DND-41 (cell line): ENCODE results near the gene SEPTIN1.

Experiments used
- EZH2 ChIP-seq: IDR thresholded peaks from 3 replicates; pipeline ENCODE4 v1.6.1; 2012; ENCODE audit warnings: borderline replicate concordance, low read depth, mild to moderate bottlenecking, moderate library complexity, low read length, inconsistent platforms; ENCODE audit not compliant: severe bottlenecking
- TF ChIP-seq, protein P1 (sequence below): IDR thresholded peaks from 2 replicates; pipeline ENCODE4 v1.5.1; 2012; ENCODE audit warnings: borderline replicate concordance, low read length, moderate library complexity, mild to moderate bottlenecking; ENCODE audit not compliant: poor library complexity, severe bottlenecking; ENCODE audit errors: extremely low read depth

DNA sequence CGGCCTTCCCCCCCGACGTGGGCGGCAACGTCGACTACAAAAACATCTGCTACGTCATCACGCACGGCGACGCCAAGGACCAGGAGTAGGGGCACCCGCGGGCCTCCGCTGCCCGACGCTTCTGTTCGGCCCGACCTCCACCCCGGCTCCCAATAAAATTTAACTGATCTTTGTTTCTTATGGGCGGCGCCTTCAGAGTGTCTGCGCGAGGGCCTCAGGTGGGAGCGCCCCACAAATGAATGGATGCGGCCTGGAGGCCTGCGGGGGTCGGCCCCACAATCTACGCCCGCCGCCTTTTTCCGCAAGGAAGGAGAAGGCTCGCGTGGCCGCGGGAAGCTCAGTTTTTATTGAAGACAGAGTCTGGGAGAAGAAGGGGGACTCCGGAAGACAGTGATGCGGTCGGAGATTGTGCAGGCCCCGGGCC lies 4.5 kb downstream of the SEPTIN1 start:
- TF ChIP-seq, protein P1, sequence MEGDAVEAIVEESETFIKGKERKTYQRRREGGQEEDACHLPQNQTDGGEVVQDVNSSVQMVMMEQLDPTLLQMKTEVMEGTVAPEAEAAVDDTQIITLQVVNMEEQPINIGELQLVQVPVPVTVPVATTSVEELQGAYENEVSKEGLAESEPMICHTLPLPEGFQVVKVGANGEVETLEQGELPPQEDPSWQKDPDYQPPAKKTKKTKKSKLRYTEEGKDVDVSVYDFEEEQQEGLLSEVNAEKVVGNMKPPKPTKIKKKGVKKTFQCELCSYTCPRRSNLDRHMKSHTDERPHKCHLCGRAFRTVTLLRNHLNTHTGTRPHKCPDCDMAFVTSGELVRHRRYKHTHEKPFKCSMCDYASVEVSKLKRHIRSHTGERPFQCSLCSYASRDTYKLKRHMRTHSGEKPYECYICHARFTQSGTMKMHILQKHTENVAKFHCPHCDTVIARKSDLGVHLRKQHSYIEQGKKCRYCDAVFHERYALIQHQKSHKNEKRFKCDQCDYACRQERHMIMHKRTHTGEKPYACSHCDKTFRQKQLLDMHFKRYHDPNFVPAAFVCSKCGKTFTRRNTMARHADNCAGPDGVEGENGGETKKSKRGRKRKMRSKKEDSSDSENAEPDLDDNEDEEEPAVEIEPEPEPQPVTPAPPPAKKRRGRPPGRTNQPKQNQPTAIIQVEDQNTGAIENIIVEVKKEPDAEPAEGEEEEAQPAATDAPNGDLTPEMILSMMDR, result no peak
- no peak for TF ChIP-seq EZH2
